Stomach (tissue), 9 donors: ENCODE measurements around the gene MALRD1. TPM values are rescaled to one million over a fixed set of nuclear protein-coding genes. Genes with fewer than 3 reads are reported as not detected.

Experiments used
- DNase-seq, 2 donors: peaks; one replicate each; pipeline versions ENCODE4 v3.0.0 to v3.0.0-alpha.2; 2013 to 2019
- H3K27ac ChIP-seq, 5 donors: fragments of 200-600 bp in 4 of 5; sonication (generic) in 4 of 5; one replicate each; pipeline ENCODE4 v1.5.1; 2013 to 2019; ENCODE audit warnings: mild to moderate bottlenecking in 1 of 5, moderate library complexity in 1 of 5
- H3K27me3 ChIP-seq, 3 donors: fragments of 200-600 bp; sonication (generic); one replicate each; pipeline ENCODE4 v1.5.1; 2017 to 2019; ENCODE audit warnings: mixed run types in 1 of 3
- H3K36me3 ChIP-seq, 4 donors: fragments of 200-600 bp; sonication (generic); 1 replicate in 3 of 4; 2 replicates in 1 of 4; pipeline ENCODE4 v1.5.1; 2016 to 2019
- H3K4me1 ChIP-seq, 4 donors: fragments of 200-600 bp; sonication (generic); one replicate each; pipeline ENCODE4 v1.5.1; 2016 to 2019
- H3K4me3 ChIP-seq, 4 donors: fragments of 200-600 bp; sonication (generic) in 3 of 4; one replicate each; pipeline ENCODE4 v1.5.1; 2016 to 2019; ENCODE audit warnings: mild to moderate bottlenecking in 1 of 4
- H3K9me3 ChIP-seq, 4 donors: fragments of 200-600 bp; sonication (generic); one replicate each; pipeline ENCODE4 v1.5.1; 2016 to 2019
- EP300 ChIP-seq: sonication (generic); formaldehyde crosslinking; IDR thresholded peaks from one replicate; pipeline ENCODE4 v1.6.1; 2017; ENCODE audit warnings: antibody characterized with exemption
- POLR2A ChIP-seq, 4 donors: fragments of 450-650 bp; IDR thresholded peaks; one replicate each; pipeline ENCODE4 v1.6.1; 2016; ENCODE audit warnings: antibody characterized with exemption in 4 of 4, control low read depth in 2 of 4, mild to moderate bottlenecking in 1 of 4, moderate library complexity in 1 of 4
- POLR2AphosphoS5 ChIP-seq, 3 donors: sonication (generic); formaldehyde crosslinking; IDR thresholded peaks; one replicate each; pipeline ENCODE4 v1.6.1; 2016; ENCODE audit warnings: antibody characterized with exemption in 3 of 3
- WGBS, 5 donors: extraction: QIAGEN DNeasy Blood & Tissue Kit in 3 of 5; methylation state at CpG; one replicate each; pipeline versions ENCODE4 v1.1.5 to v1.1.7; 2013 to 2018; 5-methylcytosine and 5-hydroxymethylcytosine counted together
- intact Hi-C: fragments of 100-400 bp; cut with DNase I; formaldehyde crosslinking; loops from one replicate; pipeline ENCODE4 v1.15.1; 2023; ENCODE audit warnings: low total_unique reads
- polyA plus RNA-seq, 3 donors: library from polyadenylated mRNA; stranded (reverse); fragments of 200-250 nt; gene quantifications; one replicate each; pipeline ENCODE4 v1.2.3, GENCODE V29; 2013
- total RNA-seq, 5 donors: library from RNA; depleted of rRNA; stranded (reverse); fragments of >200 nt; gene quantifications; one replicate each; pipeline versions ENCODE4 v1.1.0 to v1.2.3, GENCODE V29; 2014 to 2016
- TF ChIP-seq, protein P1 (sequence below), 7 experiments: fragments of 450-650 bp in 4 of 7; fragments of 200-600 bp in 3 of 7; sonication (generic) in 3 of 7; IDR thresholded peaks; one replicate each; pipeline ENCODE4 v1.5.1; 2016 to 2019; ENCODE audit warnings: antibody characterized with exemption in 7 of 7, control low read depth in 2 of 7, mild to moderate bottlenecking in 1 of 7
- donor health status: healthy with polysubstance abuse.
- donor health status: Bipolar disorder and iron deficiency.
- donor health status: healthy.

Gene MALRD1
- total and polyA plus RNA-seq, 8 donors = 0.10 to 9.7 (median 0.94) TPM; not detected in 2

- no peak for DNase-seq
Observed at GRCh38 chr10:19046679-19047078, 1.9 kb upstream of the MALRD1 start.

GRCh38 chr10:19048891-19049290, 290 bp downstream of the MALRD1 start:
- H3K4me1 ChIP-seq = no peaks in the 10 kb centered on the region
- peaks cover 0 to 9% (median 3%) of the 10 kb centered on the region in 4 donors for H3K9me3 ChIP-seq
- TF ChIP-seq POLR2AphosphoS5 (IDR thresholded peaks at IDR 0.05) = no peak
- no peak for TF ChIP-seq EP300
- TF ChIP-seq, protein P1, sequence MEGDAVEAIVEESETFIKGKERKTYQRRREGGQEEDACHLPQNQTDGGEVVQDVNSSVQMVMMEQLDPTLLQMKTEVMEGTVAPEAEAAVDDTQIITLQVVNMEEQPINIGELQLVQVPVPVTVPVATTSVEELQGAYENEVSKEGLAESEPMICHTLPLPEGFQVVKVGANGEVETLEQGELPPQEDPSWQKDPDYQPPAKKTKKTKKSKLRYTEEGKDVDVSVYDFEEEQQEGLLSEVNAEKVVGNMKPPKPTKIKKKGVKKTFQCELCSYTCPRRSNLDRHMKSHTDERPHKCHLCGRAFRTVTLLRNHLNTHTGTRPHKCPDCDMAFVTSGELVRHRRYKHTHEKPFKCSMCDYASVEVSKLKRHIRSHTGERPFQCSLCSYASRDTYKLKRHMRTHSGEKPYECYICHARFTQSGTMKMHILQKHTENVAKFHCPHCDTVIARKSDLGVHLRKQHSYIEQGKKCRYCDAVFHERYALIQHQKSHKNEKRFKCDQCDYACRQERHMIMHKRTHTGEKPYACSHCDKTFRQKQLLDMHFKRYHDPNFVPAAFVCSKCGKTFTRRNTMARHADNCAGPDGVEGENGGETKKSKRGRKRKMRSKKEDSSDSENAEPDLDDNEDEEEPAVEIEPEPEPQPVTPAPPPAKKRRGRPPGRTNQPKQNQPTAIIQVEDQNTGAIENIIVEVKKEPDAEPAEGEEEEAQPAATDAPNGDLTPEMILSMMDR (IDR thresholded peaks at IDR 0.05) = no peak
- TF ChIP-seq POLR2A (IDR thresholded peaks at IDR 0.05) = no peak
- no peak overlapping the region for H3K27ac ChIP-seq
- DNase-seq = no peak
- WGBS, 5 donors = 22 to 44% (median 29%) methylated on average over 3 of the region's 3 CpGs
- intact Hi-C loops = no loop called here
- no peak overlapping the region for H3K4me3 ChIP-seq
- no peaks in the 10 kb centered on the region for H3K27me3 ChIP-seq
- H3K36me3 ChIP-seq = no peaks in the 10 kb centered on the region

More at GRCh38 chr10:19046679-19047078, 1.9 kb upstream of the MALRD1 start:
- no peak for TF ChIP-seq EP300
- TF ChIP-seq, protein P1 (IDR thresholded peaks at IDR 0.05) = no peak
- no peak for TF ChIP-seq POLR2AphosphoS5 (IDR thresholded peaks at IDR 0.05)
- TF ChIP-seq POLR2A (IDR thresholded peaks at IDR 0.05) = no peak
- Histone ChIP-seq H3K36me3 (no peaks in the 10 kb centered on the region), H3K4me1 (no peaks in the 10 kb centered on the region), H3K4me3 (no peak overlapping the region), H3K27ac (no peak overlapping the region), H3K9me3 (peaks cover 0 to 6% (median 3%) of the 10 kb centered on the region in 4 donors), H3K27me3 (no peaks in the 10 kb centered on the region)
- intact Hi-C loops = no loop called here
- 21 to 40% (median 30%) methylated on average over 1 of the region's 1 CpG for WGBS, 5 donors

- peaks cover 0 to 9% (median 3%) of the 10 kb centered on the region in 4 donors for H3K9me3 ChIP-seq
- DNase-seq = no peak
- WGBS, 5 donors = 77 to 95% (median 92%) methylated on average over 2 of the region's 2 CpGs
- H3K36me3 ChIP-seq = no peaks in the 10 kb centered on the region
- no peak overlapping the region for H3K27ac ChIP-seq
- intact Hi-C loops = no loop called here
- no peaks in the 10 kb centered on the region for H3K4me1 ChIP-seq
- no peak overlapping the region for H3K4me3 ChIP-seq
- TF ChIP-seq POLR2AphosphoS5 (IDR thresholded peaks at IDR 0.05) = no peak
- TF ChIP-seq POLR2A (IDR thresholded peaks at IDR 0.05) = no peak
- TF ChIP-seq EP300 = no peak
- TF ChIP-seq, protein P1 (IDR thresholded peaks at IDR 0.05) = no peak
- no peaks in the 10 kb centered on the region for H3K27me3 ChIP-seq
Observed at GRCh38 chr10:19049567-19049966, 966 bp downstream of the MALRD1 start.

- WGBS, 5 donors = 72 to 89% (median 80%) methylated on average over 5 of the region's 5 CpGs
- Histone ChIP-seq H3K27ac (no peak overlapping the region), H3K9me3 (peaks cover 0 to 9% (median 0%) of the 10 kb centered on the region in 4 donors), H3K4me3 (no peak overlapping the region), H3K27me3 (no peaks in the 10 kb centered on the region), H3K36me3 (no peaks in the 10 kb centered on the region), H3K4me1 (no peaks in the 10 kb centered on the region)
- TF ChIP-seq, protein P1 (IDR thresholded peaks at IDR 0.05) = no peak
- TF ChIP-seq POLR2A (IDR thresholded peaks at IDR 0.05) (no peak), POLR2AphosphoS5 (IDR thresholded peaks at IDR 0.05) (no peak), EP300 (no peak)
- no peak for DNase-seq
- intact Hi-C loops = no loop called here
Observed at GRCh38 chr10:19054289-19054835, 5.8 kb downstream of the MALRD1 start.
